IMR-90 (cell line): Measurements from ENCODE around the gene VSIG10L.

Source experiments
- BHLHE40 ChIP-seq: fragments of 150-350 bp; IDR thresholded peaks from 2 replicates; pipeline ENCODE4 v1.6.1; 2016; ENCODE audit warnings: mild to moderate bottlenecking, low read depth, low read length
- CEBPB ChIP-seq: IDR thresholded peaks from 2 replicates; pipeline ENCODE4 v1.6.1; 2012; ENCODE audit warnings: low read depth, low read length, improper control_type of control experiment
- CHD1 ChIP-seq: IDR thresholded peaks from 2 replicates; pipeline ENCODE4 v1.6.1; 2012; ENCODE audit warnings: low read depth, low read length, improper control_type of control experiment
- CTCF ChIP-seq: conservative IDR thresholded peaks from 2 replicates; pipeline ENCODE4 v1.5.1; 2012; ENCODE audit warnings: mild to moderate bottlenecking, low read depth, low read length, improper control_type of control experiment
- ELK1 ChIP-seq: fragments of 150-350 bp; IDR thresholded peaks from 2 replicates; pipeline ENCODE4 v1.6.1; 2016; ENCODE audit warnings: low read depth, mild to moderate bottlenecking, low read length, moderate library complexity, borderline replicate concordance
- MAFK ChIP-seq: IDR thresholded peaks from 2 replicates; pipeline ENCODE4 v1.6.1; 2012; ENCODE audit warnings: low read depth, low read length, improper control_type of control experiment
- MAZ ChIP-seq: IDR thresholded peaks from 2 replicates; pipeline ENCODE4 v1.6.1; 2012; ENCODE audit warnings: low read depth, mild to moderate bottlenecking, low read length, improper control_type of control experiment, moderate library complexity, borderline replicate concordance
- MXI1 ChIP-seq: IDR thresholded peaks from 2 replicates; pipeline ENCODE4 v1.6.1; 2012; ENCODE audit warnings: low read depth, mild to moderate bottlenecking, low read length, moderate library complexity, borderline replicate concordance
- POLR2A ChIP-seq: IDR thresholded peaks from 2 replicates; pipeline ENCODE4 v1.6.1; 2012; ENCODE audit warnings: mild to moderate bottlenecking, low read depth, low read length
- RAD21 ChIP-seq: IDR thresholded peaks from 2 replicates; pipeline ENCODE4 v1.6.1; 2012; ENCODE audit warnings: low read length, improper control_type of control experiment
- RCOR1 ChIP-seq: IDR thresholded peaks from 2 replicates; pipeline ENCODE4 v1.6.1; 2012; ENCODE audit warnings: mild to moderate bottlenecking, low read length, improper control_type of control experiment; ENCODE audit not compliant: insufficient replicate concordance
- SMC3 ChIP-seq: fragments of 150-350 bp; IDR thresholded peaks from 2 replicates; pipeline ENCODE4 v1.6.1; 2016; ENCODE audit warnings: low read depth, mild to moderate bottlenecking, antibody characterized with exemption, low read length, moderate library complexity
- USF2 ChIP-seq: fragments of 150-350 bp; IDR thresholded peaks from 2 replicates; pipeline ENCODE4 v1.6.1; 2017; ENCODE audit warnings: mild to moderate bottlenecking, antibody characterized with exemption, low read length, low read depth

- TF ChIP-seq CTCF (no peak), POLR2A (no peak), ELK1 (no peak), RCOR1 (no peak), CEBPB (no peak), RAD21 (no peak), USF2 (no peak), CHD1 (no peak), MAZ (no peak), MAFK (no peak), SMC3 (no peak), BHLHE40 (no peak), MXI1 (no peak)
Observed at GRCh38 chr19:51330366-51330765, 11.6 kb downstream of the VSIG10L start.
